Breast epithelium (tissue), 4 donors: ENCODE measurements around the gene FAF1. TPM values are rescaled to one million over a fixed set of nuclear protein-coding genes. Genes with fewer than 3 reads are reported as not detected.

Source experiments
- DNase-seq, 2 donors: peaks; one replicate each; pipeline ENCODE4 v3.0.0-alpha.2; 2019; ENCODE audit warnings: low spot score in 2 of 2
- H3K27ac ChIP-seq, 2 donors: fragments of 200-600 bp; sonication (generic) in 1 of 2; one replicate each; pipeline ENCODE4 v1.5.1; 2016 to 2019; ENCODE audit warnings: mild to moderate bottlenecking in 1 of 2
- H3K27me3 ChIP-seq, 2 donors: fragments of 200-600 bp; sonication (generic) in 1 of 2; one replicate each; pipeline versions ENCODE4 v1.5.1 to v1.6.0; 2017 to 2019; ENCODE audit warnings: control low read depth in 1 of 2, mild to moderate bottlenecking in 1 of 2
- H3K36me3 ChIP-seq: fragments of 200-600 bp; one replicate; pipeline ENCODE4 v1.5.1; 2019
- H3K4me1 ChIP-seq, 2 donors: fragments of 200-600 bp; sonication (generic); one replicate each; pipeline ENCODE4 v1.5.1; 2016 to 2019; ENCODE audit warnings: control low read depth in 1 of 2
- H3K4me3 ChIP-seq, 3 donors: fragments of 200-600 bp; sonication (generic); 1 replicate in 2 of 3; 2 replicates in 1 of 3; pipeline ENCODE4 v1.5.1; 2016 to 2019; ENCODE audit warnings: mild to moderate bottlenecking in 3 of 3, moderate library complexity in 2 of 3
- H3K9me3 ChIP-seq, 2 donors: fragments of 200-600 bp; sonication (generic) in 1 of 2; one replicate each; pipeline ENCODE4 v1.5.1; 2016 to 2019; ENCODE audit warnings: control low read depth in 1 of 2
- CTCF ChIP-seq, 3 donors: fragments of 450-650 bp; IDR thresholded peaks; one replicate each; pipeline ENCODE4 v1.5.1; 2016 to 2017; ENCODE audit warnings: antibody characterized with exemption in 3 of 3, mild to moderate bottlenecking in 3 of 3, moderate library complexity in 3 of 3
- POLR2A ChIP-seq: fragments of 450-650 bp; IDR thresholded peaks from one replicate; pipeline ENCODE4 v1.6.1; 2016; ENCODE audit warnings: antibody characterized with exemption, mild to moderate bottlenecking, moderate library complexity
- POLR2AphosphoS5 ChIP-seq, 3 donors: sonication (generic); formaldehyde crosslinking; IDR thresholded peaks; one replicate each; pipeline ENCODE4 v1.6.1; 2017; ENCODE audit warnings: antibody characterized with exemption in 3 of 3
- intact Hi-C: fragments of 100-400 bp; cut with DNase I; formaldehyde crosslinking; loops from one replicate; pipeline ENCODE4 v1.15.1; 2023; ENCODE audit warnings: low total_unique reads
- total RNA-seq, 3 donors: library from RNA; depleted of rRNA; stranded (reverse); fragments of >200 nt; gene quantifications; one replicate each; pipeline ENCODE4 v1.1.0, GENCODE V29; 2016

Gene FAF1
- total RNA-seq, 3 donors from 2014 or later = 34.9 to 58.2 (median 42.0) TPM

GRCh38 chr1:50564417-50564816 lies 395.6 kb downstream of the FAF1 start:
- Histone ChIP-seq H3K27me3 (no peaks in the 10 kb centered on the region), H3K4me1 (no peaks in the 10 kb centered on the region), H3K4me3 (no peak overlapping the region), H3K27ac (no peak overlapping the region), H3K9me3 (no peaks in the 10 kb centered on the region), H3K36me3 (no peaks in the 10 kb centered on the region)
- intact Hi-C loops = no loop called here
- no peak for DNase-seq
- no peak for TF ChIP-seq CTCF (IDR thresholded peaks at IDR 0.05)
- no peak for TF ChIP-seq POLR2AphosphoS5 (IDR thresholded peaks at IDR 0.05)
- TF ChIP-seq POLR2A = no peak

- Histone ChIP-seq H3K27ac (no peak overlapping the region), H3K4me1 (no peaks in the 10 kb centered on the region), H3K9me3 (no peaks in the 10 kb centered on the region), H3K36me3 (no peaks in the 10 kb centered on the region), H3K27me3 (no peaks in the 10 kb centered on the region), H3K4me3 (no peak overlapping the region)
- TF ChIP-seq POLR2AphosphoS5 (IDR thresholded peaks at IDR 0.05) = no peak
- no peak for TF ChIP-seq CTCF (IDR thresholded peaks at IDR 0.05)
- TF ChIP-seq POLR2A = no peak
- DNase-seq = no peak
- intact Hi-C loops = no loop called here
Observed at GRCh38 chr1:50562106-50562505, 398.0 kb downstream of the FAF1 start.

- intact Hi-C loops = no loop called here
- DNase-seq = no peak
- TF ChIP-seq POLR2A (no peak), POLR2AphosphoS5 (IDR thresholded peaks at IDR 0.05) (no peak)
- H3K36me3 ChIP-seq = no peaks in the 10 kb centered on the region
- H3K27ac ChIP-seq = no peak overlapping the region
- no peaks in the 10 kb centered on the region for H3K9me3 ChIP-seq
- H3K4me1 ChIP-seq = no peaks in the 10 kb centered on the region
- H3K27me3 ChIP-seq = no peaks in the 10 kb centered on the region
- H3K4me3 ChIP-seq = no peak overlapping the region
Observed at GRCh38 chr1:50559421-50559820, 400.6 kb downstream of the FAF1 start.

GRCh38 chr1:50553921-50554320 lies 406.1 kb downstream of the FAF1 start:
- Histone ChIP-seq H3K36me3 (no peaks in the 10 kb centered on the region), H3K4me3 (no peak overlapping the region), H3K27ac (no peak overlapping the region), H3K4me1 (no peaks in the 10 kb centered on the region), H3K27me3 (no peaks in the 10 kb centered on the region), H3K9me3 (no peaks in the 10 kb centered on the region)
- intact Hi-C loops = no loop called here
- DNase-seq = no peak
- TF ChIP-seq POLR2AphosphoS5 (IDR thresholded peaks at IDR 0.05) (no peak), CTCF (IDR thresholded peaks at IDR 0.05) (no peak), POLR2A (no peak)

- H3K27me3 ChIP-seq = no peaks in the 10 kb centered on the region
- no peak for DNase-seq
- intact Hi-C loops = no loop called here
- no peaks in the 10 kb centered on the region for H3K9me3 ChIP-seq
- H3K36me3 ChIP-seq = no peaks in the 10 kb centered on the region
- H3K4me1 ChIP-seq = no peaks in the 10 kb centered on the region
- no peak overlapping the region for H3K4me3 ChIP-seq
- no peak overlapping the region for H3K27ac ChIP-seq
- TF ChIP-seq CTCF (IDR thresholded peaks at IDR 0.05) = no peak
Observed at GRCh38 chr1:50548243-50548642, 411.8 kb downstream of the FAF1 start.

GRCh38 chr1:50542362-50542761 lies 417.7 kb downstream of the FAF1 start:
- Histone ChIP-seq H3K27ac (no peak overlapping the region), H3K36me3 (peaks cover 7% of the 10 kb centered on the region), H3K4me3 (no peak overlapping the region), H3K9me3 (no peaks in the 10 kb centered on the region), H3K27me3 (no peaks in the 10 kb centered on the region), H3K4me1 (no peaks in the 10 kb centered on the region)
- intact Hi-C loops = no loop called here
- no peak for TF ChIP-seq POLR2A
- TF ChIP-seq CTCF (IDR thresholded peaks at IDR 0.05) = no peak
- no peak for TF ChIP-seq POLR2AphosphoS5 (IDR thresholded peaks at IDR 0.05)
- DNase-seq = no peak
